ENCODE results near the gene VSIG10L.
A peak's percentile ranks its signal among the peaks of the same experiment; 100 is the strongest.

VSIG10L gene

DNA sequence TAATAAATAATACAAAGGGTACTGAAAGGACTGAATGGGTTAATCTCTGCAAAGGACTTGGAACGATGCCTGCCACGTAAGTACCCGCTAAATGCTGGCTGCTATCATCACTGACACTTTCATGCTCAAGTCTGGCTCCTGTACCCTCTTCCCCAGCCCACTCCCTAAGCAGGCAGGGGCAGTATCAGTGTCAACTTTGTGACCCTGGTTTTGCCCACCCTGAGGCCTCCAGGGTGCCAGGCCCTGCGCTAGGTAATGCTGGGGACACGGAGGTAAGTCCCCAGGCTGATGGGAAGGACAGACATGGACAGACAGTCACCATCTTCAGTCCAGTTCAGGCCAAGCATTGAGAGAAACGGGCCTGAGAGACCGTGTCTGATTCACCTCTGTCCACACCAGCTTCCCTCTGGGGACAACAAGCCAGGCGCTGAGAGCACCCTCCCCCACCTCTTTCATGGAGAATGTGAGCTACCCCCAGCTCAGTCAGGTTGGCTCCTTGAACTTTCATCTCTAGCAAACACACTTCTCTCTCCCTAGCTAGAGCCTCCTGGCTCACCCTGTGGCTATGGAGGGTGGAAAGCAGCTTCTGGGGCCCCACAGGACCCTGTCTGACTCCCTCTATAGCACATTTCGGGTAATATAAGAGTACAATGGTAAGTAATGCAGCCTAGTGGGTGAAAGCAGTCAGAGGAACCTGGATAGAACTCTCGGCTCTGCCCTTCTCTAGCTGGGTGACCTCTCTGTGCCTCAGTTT lies 23.4 kb upstream of the VSIG10L start:
- DNase-seq (ENCODE audit: low read depth) = no peak

DNA sequence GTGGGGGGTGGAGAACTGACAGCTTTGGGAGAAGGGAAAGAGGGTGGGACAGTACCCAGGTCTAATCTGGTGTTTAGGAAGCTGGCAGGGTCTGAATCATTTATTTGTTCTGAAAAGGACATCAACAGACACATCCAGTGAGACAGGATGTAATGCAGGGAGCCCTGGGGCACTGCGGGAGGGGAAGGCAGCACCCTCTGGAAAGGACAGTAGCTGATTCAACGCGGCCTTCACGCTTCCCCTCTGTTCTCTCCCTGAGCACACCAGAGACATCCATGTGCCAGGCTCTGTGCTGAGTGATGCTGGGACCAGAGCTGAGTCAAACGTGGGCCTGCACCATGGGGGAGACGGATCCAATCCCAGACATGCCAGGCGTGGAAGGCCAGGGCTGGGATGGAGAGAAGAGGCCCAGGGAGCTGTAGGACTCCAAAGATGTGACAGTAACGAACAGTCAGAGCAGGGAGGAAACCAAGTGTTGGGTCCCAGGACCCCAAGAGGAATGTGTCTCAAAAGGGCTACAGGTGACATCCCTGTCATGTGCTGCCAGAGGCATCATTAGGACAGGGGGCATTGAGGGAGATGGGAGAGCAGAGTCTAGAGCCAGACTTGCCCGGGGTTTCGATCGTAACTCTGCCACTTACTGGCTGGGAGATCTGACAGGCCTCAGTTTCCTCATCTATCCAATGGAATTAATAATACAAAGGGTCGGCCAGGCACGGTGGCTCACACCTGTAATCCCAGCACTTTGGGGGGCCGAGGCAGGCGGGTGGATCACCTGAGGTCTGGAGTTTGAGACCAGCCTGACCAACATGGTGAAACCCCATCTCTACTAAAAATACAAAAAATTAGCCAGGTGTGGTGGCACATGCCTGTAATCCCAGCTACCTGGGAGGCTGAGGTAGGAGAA lies 22.5 kb upstream of the VSIG10L start:
- DNase-seq (ENCODE audit: low read depth) = no peak

DNA sequence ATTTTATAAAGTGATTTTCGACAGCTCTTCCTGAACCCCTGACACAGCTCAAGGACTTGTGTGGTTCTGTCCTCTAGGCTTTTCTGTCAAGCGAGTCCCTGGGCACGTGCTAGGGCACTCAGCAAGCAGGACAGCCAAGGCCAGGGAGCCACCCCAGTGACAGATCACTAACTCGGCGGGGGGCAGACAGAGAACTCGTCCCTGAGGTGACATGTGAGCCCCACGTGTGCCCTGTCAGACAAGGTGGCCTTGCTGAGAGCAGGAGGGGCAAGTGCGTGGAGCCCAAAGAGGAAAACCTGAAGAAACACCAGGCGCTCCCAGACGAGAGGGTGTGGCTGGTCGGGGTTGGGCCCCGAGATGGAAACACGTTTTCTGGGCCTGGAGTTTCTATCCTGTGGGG lies 19.3 kb upstream of the VSIG10L start:
- no peak for DNase-seq (ENCODE audit: low read depth)

GRCh38 chr19:51359294-51359693 lies 17.4 kb upstream of the VSIG10L start:
- peak; percentile 65 for DNase-seq (ENCODE audit: low read depth)

DNA sequence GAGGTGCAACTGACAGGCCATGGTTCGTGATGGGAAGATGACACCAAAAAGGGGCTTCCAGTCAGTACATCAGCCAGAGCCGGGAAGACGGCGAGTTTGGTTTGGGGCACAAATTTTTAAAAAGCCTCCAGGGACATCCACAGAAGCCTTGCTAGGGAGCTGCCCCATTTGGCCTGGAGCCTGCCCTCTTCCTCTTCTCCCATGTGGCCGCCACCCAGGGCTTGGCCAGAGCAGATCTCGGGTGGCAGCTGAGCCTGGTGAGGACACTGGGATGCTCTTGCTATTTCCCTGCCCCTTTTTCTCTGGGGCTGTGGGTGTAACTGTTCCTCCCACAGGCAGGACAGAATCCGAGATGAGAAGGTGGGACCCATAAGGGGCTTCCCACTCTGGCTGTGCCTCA lies 16.0 kb upstream of the VSIG10L start:
- no peak for DNase-seq (ENCODE audit: low read depth)

DNA sequence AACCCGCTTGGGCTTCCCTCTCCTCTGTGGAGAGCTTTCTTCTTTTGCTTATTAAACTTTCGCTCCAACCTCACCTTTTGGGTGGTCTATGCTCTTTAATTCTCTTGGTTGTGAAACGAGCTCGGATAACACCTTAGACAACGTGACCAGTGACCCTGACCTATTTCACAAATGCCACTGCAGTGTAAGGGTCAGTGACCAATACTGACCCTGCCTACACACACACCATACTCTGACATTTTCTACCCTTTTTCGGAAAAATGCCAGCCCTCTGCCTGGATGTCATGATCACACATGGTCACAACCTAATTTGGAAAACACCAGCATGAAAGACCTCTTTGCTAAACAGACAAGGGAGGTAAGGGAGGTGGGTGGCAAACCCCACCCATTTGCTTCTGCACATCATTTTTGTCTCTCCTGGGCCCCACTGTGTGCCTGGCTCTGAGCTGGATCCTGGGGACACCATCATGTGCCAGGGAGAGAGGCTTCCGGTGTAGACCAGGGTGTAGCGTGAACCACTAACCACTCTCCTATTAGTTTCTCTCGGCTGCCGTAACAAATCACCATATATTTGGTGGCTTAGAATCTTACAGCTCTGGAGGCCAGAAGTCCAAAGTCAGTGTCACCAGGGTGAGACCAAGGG lies 14.3 kb upstream of the VSIG10L start:
- no peak for DNase-seq (ENCODE audit: low read depth)

GRCh38 chr19:51354742-51355148 lies 12.8 kb upstream of the VSIG10L start:
- DNase-seq (ENCODE audit: low read depth) = no peak

DNA sequence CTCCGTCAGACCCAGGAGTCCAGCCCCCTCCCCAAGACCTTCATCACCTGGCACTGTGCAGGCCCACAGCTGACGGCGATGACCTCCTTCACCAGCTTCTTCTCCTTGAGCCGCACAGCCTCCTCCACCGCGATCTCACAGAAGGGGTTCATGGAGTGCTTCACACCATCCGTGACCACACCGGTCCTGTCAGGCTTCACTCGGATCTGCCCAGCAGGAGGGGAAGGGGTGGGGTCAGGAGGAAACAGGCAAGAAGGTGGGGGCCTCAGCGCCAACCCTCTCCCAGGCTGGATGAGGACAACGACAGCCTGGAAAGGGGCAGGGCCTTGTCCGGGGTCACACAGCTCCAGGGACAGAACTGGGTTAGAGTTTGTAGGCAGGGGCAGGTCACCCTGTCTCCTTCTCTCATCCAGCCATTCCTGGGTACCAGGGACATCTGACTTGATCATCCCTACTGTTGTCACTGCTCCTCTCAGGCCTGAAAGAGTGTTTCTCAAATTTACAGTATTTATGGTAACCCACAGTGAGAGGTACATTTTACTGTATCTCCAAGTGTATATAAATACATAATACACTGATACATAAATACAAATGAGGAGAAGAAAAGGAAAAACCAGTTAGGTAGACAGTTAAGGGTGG lies 12.3 kb upstream of the VSIG10L start:
- DNase-seq (ENCODE audit: low read depth) = no peak

GRCh38 chr19:51352783-51353360 lies 10.9 kb upstream of the VSIG10L start:
- no peak for DNase-seq (ENCODE audit: low read depth)

DNA sequence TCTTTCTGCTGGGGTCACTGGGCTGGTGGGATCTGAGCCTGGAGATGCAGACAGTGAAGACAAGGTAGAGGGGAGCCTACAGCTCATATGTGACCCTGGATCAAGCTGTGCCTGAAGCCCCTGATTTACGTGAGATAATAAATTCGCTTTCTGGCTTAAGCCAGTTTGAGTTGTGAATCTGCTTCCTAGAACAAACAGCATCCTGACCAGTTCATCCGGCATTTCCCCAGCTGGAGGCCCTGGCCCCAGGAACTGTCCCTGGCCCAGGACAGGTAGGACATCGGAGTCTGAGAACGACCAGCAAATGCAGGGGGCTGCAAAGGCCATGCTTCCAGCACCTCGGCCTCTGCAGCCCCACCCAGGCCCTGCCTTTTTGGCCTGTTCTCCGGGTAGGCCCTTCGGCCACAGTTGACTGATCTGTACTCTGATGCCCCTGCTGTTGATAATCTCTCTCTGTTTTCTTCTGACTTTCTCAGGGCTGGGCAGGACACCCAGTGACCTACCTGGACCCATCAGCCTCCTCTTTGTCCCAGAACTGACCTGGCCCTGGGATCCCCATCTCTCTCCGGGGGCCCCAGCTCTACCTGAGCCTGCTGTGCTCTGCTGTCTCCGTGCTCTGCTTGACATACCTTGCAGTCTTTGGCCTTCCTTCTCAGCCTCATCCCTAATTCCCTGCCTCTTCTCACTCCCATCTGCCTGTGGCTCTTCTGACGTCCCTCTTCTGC lies 9.5 kb upstream of the VSIG10L start:
- no peak for DNase-seq (ENCODE audit: low read depth)

DNA sequence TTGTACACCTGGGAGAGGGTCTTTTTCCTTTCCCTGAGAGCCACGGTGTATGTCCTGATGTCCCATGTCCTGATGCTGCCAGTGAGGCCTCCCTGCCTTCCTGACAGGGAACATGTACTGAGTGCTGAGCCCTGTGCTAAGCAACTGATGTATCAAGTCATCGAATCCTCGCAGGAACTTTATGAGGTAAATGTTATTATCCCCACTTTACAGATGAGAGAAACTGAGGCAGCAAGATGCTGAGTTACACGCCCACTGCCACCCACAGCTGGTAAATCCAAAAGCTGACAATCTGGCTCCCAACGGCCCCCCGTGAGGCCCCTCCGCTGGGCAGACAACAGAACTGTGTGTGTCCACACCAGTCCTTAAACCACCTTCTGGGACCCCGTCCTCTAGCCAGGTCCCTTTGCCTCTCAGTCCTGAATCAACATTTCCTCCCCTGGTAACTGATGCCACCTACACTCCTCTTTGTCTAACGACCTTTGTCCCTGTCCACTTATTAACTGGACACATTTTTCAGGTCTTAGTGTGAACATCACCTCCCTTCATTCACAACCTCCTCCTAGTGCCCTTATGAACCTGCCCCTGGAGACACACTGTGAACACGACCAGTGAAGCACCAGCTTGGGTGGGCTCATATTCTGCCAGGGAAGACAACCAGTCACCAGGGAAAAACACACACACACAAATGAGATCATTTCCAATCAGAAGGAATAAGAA lies 5.4 kb upstream of the VSIG10L start:
- DNase-seq (ENCODE audit: low read depth) = no peak

- DNase-seq (ENCODE audit: low read depth) = no peak
These were observed 4.8 kb upstream of the VSIG10L start for GRCh38 chr19:51346742-51347141.

DNA sequence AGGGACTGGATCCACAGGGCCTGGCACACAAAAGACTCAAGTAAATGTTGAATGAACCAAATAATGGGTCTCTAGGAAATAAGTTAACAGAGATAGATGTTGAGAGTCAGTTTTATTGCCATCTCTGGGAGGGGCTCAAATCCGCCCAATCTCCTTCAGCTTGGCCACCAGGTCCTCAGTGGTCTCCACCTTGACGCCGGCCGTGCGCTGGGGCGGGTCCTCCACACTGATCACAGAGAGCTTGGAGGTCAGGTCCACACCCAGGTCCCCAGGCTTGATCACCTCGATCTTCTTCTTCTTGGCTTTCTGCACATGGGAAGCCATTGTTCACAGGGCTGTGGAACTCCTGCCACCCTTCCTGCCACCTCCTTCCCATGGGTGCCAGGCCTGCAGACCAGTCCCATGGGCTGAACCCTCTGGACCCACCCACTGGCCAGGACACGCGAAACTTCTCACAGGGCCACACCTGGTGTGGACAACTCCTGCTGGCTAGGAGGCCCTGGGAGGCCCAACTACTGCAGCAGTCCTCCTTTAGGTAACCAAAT lies 3.2 kb upstream of the VSIG10L start:
- DNase-seq (ENCODE audit: low read depth) = no peak

DNA sequence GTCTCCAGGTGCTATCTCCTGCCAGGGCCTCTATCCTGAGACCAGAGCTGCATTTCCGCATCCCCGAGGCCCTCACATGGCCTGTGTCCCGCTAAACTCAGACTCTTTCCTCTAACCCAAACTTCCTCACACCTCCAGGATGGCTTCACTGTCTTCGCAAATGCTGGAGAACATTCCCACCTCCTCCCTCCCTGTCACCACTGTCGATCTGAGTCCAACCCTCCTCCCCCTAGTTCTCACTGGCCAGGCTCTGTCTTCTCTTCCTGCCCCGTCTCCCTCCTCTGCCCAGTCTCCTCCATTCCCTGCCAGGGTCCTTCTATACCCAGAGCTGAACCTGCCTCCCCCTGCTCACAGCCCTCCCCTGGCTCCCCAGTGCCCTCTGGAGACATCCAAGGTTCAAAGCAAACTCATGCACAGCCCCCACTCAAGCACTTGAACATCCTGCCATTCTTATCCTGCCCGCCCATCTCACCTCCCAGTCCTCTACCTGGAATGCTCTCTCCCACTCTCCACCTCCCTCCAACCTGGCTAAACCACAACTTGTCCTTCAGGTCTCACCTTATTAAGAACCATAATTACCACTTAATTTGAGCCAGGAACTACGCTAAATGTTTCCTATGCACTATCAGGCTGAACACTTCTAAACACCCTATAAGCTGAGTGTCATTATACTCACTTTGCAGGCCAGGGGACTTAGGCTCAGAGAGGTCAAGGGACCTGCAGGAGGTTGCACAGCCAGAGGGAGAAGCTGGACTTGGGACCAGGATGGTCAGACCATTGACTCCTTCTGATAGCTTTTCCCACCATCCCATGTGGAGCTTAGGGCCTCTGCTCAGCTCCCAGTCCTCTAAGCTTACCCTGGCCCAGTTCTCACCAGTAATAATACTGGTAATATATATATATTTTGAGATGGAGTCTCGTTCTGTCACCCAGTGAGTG lies 961 bp upstream of the VSIG10L start:
- no peak for DNase-seq (ENCODE audit: low read depth)

- no peak for DNase-seq (ENCODE audit: low read depth)
These were observed 873 bp downstream of the VSIG10L start for GRCh38 chr19:51341066-51341465.

GRCh38 chr19:51339687-51340656 lies 2.0 kb downstream of the VSIG10L start:
- DNase-seq (ENCODE audit: low read depth) = peak; percentile 89

DNA sequence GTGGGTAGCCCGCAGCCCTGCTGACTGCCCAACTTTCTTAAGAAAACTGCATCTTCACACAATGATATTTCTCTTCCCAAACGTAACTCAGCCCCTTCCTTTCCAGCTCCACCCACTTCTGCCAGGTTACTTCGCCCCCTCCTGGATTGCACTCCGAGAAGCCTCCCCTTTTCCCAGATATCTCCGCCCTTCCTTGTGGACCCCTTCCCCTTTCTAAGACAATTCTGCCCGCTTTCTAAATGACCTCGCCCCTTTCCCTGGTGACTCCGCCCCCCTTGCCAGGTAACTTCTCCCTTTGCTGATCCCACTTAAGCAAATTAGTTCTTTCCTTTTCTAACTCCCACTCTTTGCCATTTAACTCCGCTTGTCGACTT lies 2.6 kb downstream of the VSIG10L start:
- no peak for DNase-seq (ENCODE audit: low read depth)
